PC-9 (cell line): Measurements from ENCODE around the gene LILRB3. TPM values are rescaled to one million over a fixed set of nuclear protein-coding genes. Genes with fewer than 3 reads are reported as not detected.

Experiments used
- BruUV-seq: library from RNA; stranded (reverse); fragments of 400-500 nt; replicated peaks from 2 replicates; lab custom pipeline; 2021; lab: Mats Ljungman, UMichigan
- CTCF ChIA-PET: fragments of 300-600 bp; sonication (Branson Sonifier 250); formaldehyde crosslinking; loops from one replicate; lab custom pipeline; 2022; ENCODE audit warnings: antibody characterized with exemption; lab: Charles Lee
- POLR2A ChIA-PET: fragments of 300-600 bp; sonication (Branson Sonifier 250); formaldehyde crosslinking; loops from one replicate; lab custom pipeline; 2022; ENCODE audit warnings: antibody characterized with exemption; ENCODE audit not compliant: unreplicated experiment; lab: Charles Lee
- DNase-seq, 2 experiments: peaks; one replicate each; pipeline versions ENCODE4 v3.0.0 to v3.0.0-alpha.2; 2015 to 2022; ENCODE audit warnings: mixed read lengths in 1 of 2
- H2AFZ ChIP-seq: fragments of 200-600 bp; sonication (generic); 2 replicates; pipeline ENCODE4 v1.8.1; 2017; ENCODE audit warnings: antibody characterized with exemption
- H3F3A ChIP-seq: fragments of 200-600 bp; sonication (generic); 2 replicates; pipeline ENCODE4 v1.8.1; 2017; ENCODE audit warnings: antibody characterized with exemption, mild to moderate bottlenecking, low read depth; ENCODE audit not compliant: insufficient read depth
- H3K27ac ChIP-seq: fragments of 200-600 bp; sonication (generic); 2 replicates; pipeline ENCODE4 v1.6.1; 2016; ENCODE audit warnings: mixed run types
- H3K27me3 ChIP-seq: fragments of 200-600 bp; sonication (generic); 2 replicates; pipeline ENCODE4 v1.6.1; 2016; ENCODE audit warnings: low read depth, mixed run types; ENCODE audit not compliant: insufficient read depth
- H3K36me3 ChIP-seq: fragments of 200-600 bp; sonication (generic); 2 replicates; pipeline ENCODE4 v1.6.1; 2016; ENCODE audit warnings: low read depth, mixed run types
- H3K4me1 ChIP-seq: fragments of 200-600 bp; sonication (generic); replicated peaks from 2 replicates; pipeline ENCODE4 v1.6.1; 2016; ENCODE audit warnings: mixed run types; ENCODE audit not compliant: insufficient read depth
- H3K4me2 ChIP-seq: fragments of 200-600 bp; sonication (generic); 2 replicates; pipeline ENCODE4 v1.6.1; 2017; ENCODE audit warnings: mixed run types
- H3K4me3 ChIP-seq: fragments of 200-600 bp; sonication (generic); 2 replicates; pipeline ENCODE4 v1.6.1; 2016; ENCODE audit warnings: mixed run types
- H3K79me2 ChIP-seq: fragments of 200-600 bp; sonication (generic); 2 replicates; pipeline ENCODE4 v1.6.1; 2017; ENCODE audit warnings: low read depth, mixed run types
- H3K9me2 ChIP-seq: fragments of 200-600 bp; sonication (generic); 2 replicates; pipeline ENCODE4 v1.8.1; 2017; ENCODE audit warnings: mild to moderate bottlenecking; ENCODE audit not compliant: insufficient read depth
- H3K9me3 ChIP-seq: fragments of 200-600 bp; sonication (generic); 2 replicates; pipeline ENCODE4 v1.8.1; 2016; ENCODE audit warnings: low read depth; ENCODE audit not compliant: insufficient read depth
- H4K20me1 ChIP-seq: fragments of 200-600 bp; sonication (generic); 2 replicates; pipeline ENCODE4 v1.8.1; 2017; ENCODE audit not compliant: insufficient read depth
- CTCF ChIP-seq: fragments of 200-600 bp; sonication (generic); conservative IDR thresholded peaks from 2 replicates; pipeline ENCODE4 v1.6.1; 2017; ENCODE audit warnings: mixed run types, antibody characterized with exemption, mild to moderate bottlenecking, moderate library complexity
- EZH2 ChIP-seq: fragments of 200-600 bp; sonication (generic); IDR thresholded peaks from 2 replicates; pipeline ENCODE4 v1.8.0; 2017; ENCODE audit warnings: antibody characterized with exemption, low read depth
- intact Hi-C: fragments of 100-400 bp; cut with micrococcal nuclease; formaldehyde crosslinking; loops from one replicate; pipeline ENCODE4 v1.10.0; 2022; ENCODE audit not compliant: unreplicated experiment
- total RNA-seq: library from RNA; stranded (reverse); gene quantifications from 2 replicates; pipeline ENCODE4 v1.2.3, GENCODE V29; 2021

LILRB3 gene
- total RNA-seq, 1 experiment from 2014 or later = not detected

GRCh38 chr19:54189735-54190502, 32.9 kb downstream of the LILRB3 start:
- peak overlapping the region; percentile 65 for H3K4me2 ChIP-seq
- H3K9me3 ChIP-seq = no peaks in the 10 kb centered on the region
- no peaks in the 10 kb centered on the region for H3K27me3 ChIP-seq
- peak; percentile 100 for DNase-seq
- intact Hi-C loops = loop anchor here (1.0 to 5.0 kb wide), 5 partner anchors 10 to 1287 kb away; partner anchors contain the start of genes CNOT3, LENG1, RPS9 and TMC4
- H3K9me2 ChIP-seq = no peaks in the 10 kb centered on the region
- peaks cover 5% of the 10 kb centered on the region; the same call in 1 of the 2 replicates for H3F3A ChIP-seq
- H2AFZ ChIP-seq = peak overlapping the region; percentile 78
- H3K27ac ChIP-seq = peak overlapping the region; percentile 93
- BruUV-seq = no TSS peak
- peak overlapping the region; percentile 77 for H3K4me3 ChIP-seq
- H3K36me3 ChIP-seq = peaks cover 27% of the 10 kb centered on the region
- CTCF ChIA-PET = interaction anchor here (0.6 to 1.8 kb wide), 4 partner anchors 16 to 53 kb away, joined by 3 to 7 read pairs (median 4); partner anchors contain the start of genes CNOT3 and TMC4
- peaks cover 65% of the 10 kb centered on the region for H3K79me2 ChIP-seq
- POLR2A ChIA-PET = interaction anchor here (0.5 to 2.8 kb wide), 23 partner anchors 9 to 1409 kb away, joined by 3 to 50 read pairs (median 4); partner anchors contain the start of genes CNOT3, FIZ1, HSPBP1 and LENG9
- H3K4me1 ChIP-seq = peaks cover 24% of the 10 kb centered on the region
- TF ChIP-seq CTCF (no peak), EZH2 (no peak)
- H4K20me1 ChIP-seq = peaks cover 7% of the 10 kb centered on the region

- TF ChIP-seq CTCF = no peak; the same call in 1 of the 2 replicates
- no peak for TF ChIP-seq EZH2
- Histone ChIP-seq H3K4me1 (peaks cover 24% of the 10 kb centered on the region), H4K20me1 (peaks cover 7% of the 10 kb centered on the region), H3K36me3 (peaks cover 24% of the 10 kb centered on the region), H3K27me3 (no peaks in the 10 kb centered on the region), H3K9me2 (no peaks in the 10 kb centered on the region), H3K79me2 (peaks cover 65% of the 10 kb centered on the region), H3K4me3 (peak within 1 kb of the TSS; percentile 77), H3K27ac (peak within 1 kb of the TSS; percentile 93), H3K9me3 (no peaks in the 10 kb centered on the region), H2AFZ (peak within 1 kb of the TSS; percentile 81), H3K4me2 (peak within 1 kb of the TSS; percentile 77), H3F3A (peaks cover 12% of the 10 kb centered on the region; the same call in 1 of the 2 replicates)
- POLR2A ChIA-PET = interaction anchor here (0.5 to 2.8 kb wide), 19 partner anchors 10 to 1410 kb away, joined by 3 to 50 read pairs (median 5); partner anchors contain the start of genes CNOT3, FIZ1, HSPBP1 and LENG9
- BruUV-seq = no TSS peak
- CTCF ChIA-PET = interaction anchor here (1.0 to 1.8 kb wide), 2 partner anchors 16 to 52 kb away, joined by 4 to 7 read pairs; partner anchors contain the start of genes CNOT3 and TMC4
- intact Hi-C loops = loop anchor here (5.0 kb wide), 1 partner anchor 1288 kb away; the partner anchor contains the start of gene ZNF628
- peak in 1 of 2 experiments; percentile 56 for DNase-seq
Measured at GRCh38 chr19:54189145-54189734, 33.6 kb downstream of the LILRB3 start, which contains the start of gene MBOAT7. TSS of gene MBOAT7 (minus strand) at chr19:54189580. CDS start at chr19:54188508, 1,072 bp downstream.
